Measurements from ENCODE around the gene SPAG8. TPM values are rescaled to one million over a fixed set of nuclear protein-coding genes. Genes with fewer than 3 reads are reported as not detected.

SPAG8 gene
- total RNA-seq, 4 donors from 2014 or later = 0.81 to 2.1 (median 1.4) TPM

DNA sequence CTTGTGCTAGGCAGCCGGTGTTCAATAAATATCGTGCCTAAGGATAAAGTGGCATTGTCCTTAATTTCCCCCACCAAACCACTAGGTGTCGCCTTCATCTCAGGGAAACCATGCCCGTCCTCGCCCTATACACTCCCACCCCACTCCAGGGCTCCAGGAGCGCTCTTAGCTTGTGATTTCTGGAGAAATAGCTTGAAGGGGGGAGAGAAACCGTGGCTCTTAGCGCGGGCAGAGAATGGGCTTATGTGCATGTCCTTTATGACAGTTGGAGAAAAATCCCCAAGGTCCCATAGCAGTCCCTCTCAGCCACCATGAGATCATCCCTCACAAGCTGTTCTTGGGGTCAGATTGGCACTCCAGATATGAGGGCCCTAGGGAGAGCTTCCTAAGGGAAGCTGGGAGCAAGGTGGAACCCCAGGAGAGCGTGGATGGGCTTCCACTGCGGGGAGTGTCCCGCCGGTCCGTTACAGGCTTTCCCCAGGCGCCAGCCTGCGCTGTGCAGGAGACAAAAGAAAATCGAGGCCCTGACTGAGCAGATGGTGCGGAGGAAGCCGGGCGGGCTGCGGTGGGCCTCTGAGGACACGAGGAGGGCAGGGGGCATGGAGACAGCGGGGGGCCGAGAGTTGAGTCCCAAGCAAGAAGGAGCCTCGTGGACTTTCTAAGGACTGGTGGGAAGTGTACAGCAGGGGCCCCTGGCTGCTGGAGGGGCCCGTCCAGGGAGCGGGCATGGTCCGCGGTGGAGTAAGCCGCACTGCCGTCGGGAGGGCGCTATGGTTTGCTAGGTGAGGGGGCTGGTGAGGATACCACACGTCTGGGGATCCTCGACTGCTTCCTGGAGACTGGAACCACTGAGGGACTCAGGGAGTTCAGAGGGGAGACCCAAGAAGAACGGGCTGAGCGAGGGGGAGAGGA lies 21.4 kb downstream of the SPAG8 start:
- Histone ChIP-seq H3K27ac (peak overlapping the region; percentile 81 to 91 (median 89)), H3K4me3 (peak overlapping the region; percentile 58 to 69), H3K9me3 (no peaks in the 10 kb centered on the region), H3K27me3 (no peaks in the 10 kb centered on the region), H3K4me1 (peaks cover 5 to 54% (median 32%) of the 10 kb centered on the region in 3 donors), H3K36me3 (peaks cover 0 to 5% of the 10 kb centered on the region in 2 donors)
- TF ChIP-seq, protein P1, sequence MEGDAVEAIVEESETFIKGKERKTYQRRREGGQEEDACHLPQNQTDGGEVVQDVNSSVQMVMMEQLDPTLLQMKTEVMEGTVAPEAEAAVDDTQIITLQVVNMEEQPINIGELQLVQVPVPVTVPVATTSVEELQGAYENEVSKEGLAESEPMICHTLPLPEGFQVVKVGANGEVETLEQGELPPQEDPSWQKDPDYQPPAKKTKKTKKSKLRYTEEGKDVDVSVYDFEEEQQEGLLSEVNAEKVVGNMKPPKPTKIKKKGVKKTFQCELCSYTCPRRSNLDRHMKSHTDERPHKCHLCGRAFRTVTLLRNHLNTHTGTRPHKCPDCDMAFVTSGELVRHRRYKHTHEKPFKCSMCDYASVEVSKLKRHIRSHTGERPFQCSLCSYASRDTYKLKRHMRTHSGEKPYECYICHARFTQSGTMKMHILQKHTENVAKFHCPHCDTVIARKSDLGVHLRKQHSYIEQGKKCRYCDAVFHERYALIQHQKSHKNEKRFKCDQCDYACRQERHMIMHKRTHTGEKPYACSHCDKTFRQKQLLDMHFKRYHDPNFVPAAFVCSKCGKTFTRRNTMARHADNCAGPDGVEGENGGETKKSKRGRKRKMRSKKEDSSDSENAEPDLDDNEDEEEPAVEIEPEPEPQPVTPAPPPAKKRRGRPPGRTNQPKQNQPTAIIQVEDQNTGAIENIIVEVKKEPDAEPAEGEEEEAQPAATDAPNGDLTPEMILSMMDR (IDR thresholded peaks at IDR 0.05) = peak; percentile 87 to 92 (median 89)
- no peak for TF ChIP-seq EP300 (IDR thresholded peaks at IDR 0.05)
- WGBS, 2 donors (ENCODE audit: low coverage in 1 of 2) = 30 to 51% methylated on average over 7 to 22 of the region's 37 CpGs
- peak; percentile 80 for ATAC-seq

DNA sequence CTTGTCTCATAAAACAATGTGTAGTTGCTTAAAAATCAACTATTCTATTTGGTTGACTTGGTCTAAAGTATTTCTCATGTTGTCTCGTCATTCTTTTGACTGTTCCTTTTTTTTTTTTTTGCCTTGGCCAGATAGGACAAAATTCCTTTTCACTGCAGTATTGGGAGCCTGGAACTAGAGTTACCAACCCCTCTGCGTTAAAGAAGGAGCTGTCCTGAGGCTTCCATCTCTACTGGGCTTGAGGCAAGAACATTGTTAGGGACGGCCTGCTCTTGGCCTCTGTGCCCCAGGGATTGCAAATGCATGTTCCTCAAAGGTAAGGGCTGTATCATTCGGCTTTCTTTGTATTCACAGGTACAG lies 22.1 kb downstream of the SPAG8 start:
- no peak for ATAC-seq
- Histone ChIP-seq H3K9me3 (no peaks in the 10 kb centered on the region), H3K27ac (peak overlapping the region in 2 of 4 donors; percentile 87 to 91), H3K36me3 (peaks cover 0 to 5% of the 10 kb centered on the region in 2 donors), H3K27me3 (no peaks in the 10 kb centered on the region), H3K4me1 (peaks cover 5 to 49% (median 28%) of the 10 kb centered on the region in 3 donors), H3K4me3 (no peak overlapping the region)
- WGBS, 2 donors (ENCODE audit: low coverage in 1 of 2) = 7 to 30% methylated on average over 3 to 4 of the region's 4 CpGs
- TF ChIP-seq POLR2A (IDR thresholded peaks at IDR 0.05) = no peak
- TF ChIP-seq EP300 (IDR thresholded peaks at IDR 0.05) = no peak
- TF ChIP-seq, protein P1 (IDR thresholded peaks at IDR 0.05) = no peak
- no peak for TF ChIP-seq POLR2AphosphoS5 (IDR thresholded peaks at IDR 0.05)

DNA sequence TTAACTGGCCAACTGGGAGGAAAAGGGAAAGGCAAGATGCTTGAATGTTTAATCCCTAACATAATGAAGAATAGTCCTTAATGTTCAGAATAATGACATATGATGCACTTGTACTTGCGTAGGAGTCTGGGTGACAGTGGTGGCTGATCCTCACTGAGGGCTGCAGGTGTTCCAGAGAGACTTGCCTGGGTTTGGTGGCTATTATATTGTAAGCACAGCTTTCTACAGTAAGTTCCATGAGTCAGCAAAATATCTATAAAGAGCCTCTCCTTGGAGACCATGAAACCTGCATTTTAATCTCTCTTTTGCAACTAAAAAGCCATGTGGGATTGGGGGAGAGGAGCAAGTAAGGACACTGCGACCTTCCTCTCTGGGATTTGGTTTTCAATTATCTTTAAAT lies 22.5 kb downstream of the SPAG8 start:
- H3K9me3 ChIP-seq = no peaks in the 10 kb centered on the region
- ATAC-seq = no peak
- peaks cover 0 to 5% of the 10 kb centered on the region in 2 donors for H3K36me3 ChIP-seq
- peaks cover 5 to 44% (median 27%) of the 10 kb centered on the region in 3 donors for H3K4me1 ChIP-seq
- TF ChIP-seq, protein P1 (IDR thresholded peaks at IDR 0.05) = no peak
- no peaks in the 10 kb centered on the region for H3K27me3 ChIP-seq
- 100% methylated on average over 2 of the region's 2 CpGs for WGBS, 2 donors (ENCODE audit: low coverage in 1 of 2)
- H3K4me3 ChIP-seq = no peak overlapping the region
- H3K27ac ChIP-seq = no peak overlapping the region

DNA sequence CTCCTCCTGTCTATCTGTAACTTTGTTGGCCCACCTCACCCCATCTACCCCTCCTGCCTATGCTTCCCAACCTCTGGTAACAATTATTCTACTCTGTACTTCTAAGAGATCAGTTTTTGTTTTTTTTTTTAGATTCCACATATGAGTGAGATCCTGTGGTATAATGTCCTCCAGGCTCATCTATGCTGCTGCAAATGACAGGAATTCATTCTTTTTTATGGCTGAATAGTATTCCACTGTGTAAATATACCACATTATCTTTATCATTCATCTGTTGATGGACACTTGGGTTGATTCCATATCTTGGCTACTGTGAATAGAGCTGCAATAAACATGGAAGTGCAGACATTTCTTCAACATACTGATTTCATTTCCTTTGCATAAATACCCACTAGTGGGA lies 28.6 kb downstream of the SPAG8 start:
- no peak overlapping the region for H3K27ac ChIP-seq
- no peaks in the 10 kb centered on the region for H3K4me1 ChIP-seq
- no peak overlapping the region for H3K4me3 ChIP-seq
- ATAC-seq = no peak
- no peaks in the 10 kb centered on the region for H3K27me3 ChIP-seq
- TF ChIP-seq, protein P1 (IDR thresholded peaks at IDR 0.05) = no peak
- no peak for TF ChIP-seq EP300 (IDR thresholded peaks at IDR 0.05)
- TF ChIP-seq POLR2A (IDR thresholded peaks at IDR 0.05) = no peak
- TF ChIP-seq POLR2AphosphoS5 (IDR thresholded peaks at IDR 0.05) = no peak
- peaks cover 0 to 5% of the 10 kb centered on the region in 2 donors for H3K36me3 ChIP-seq
- no peaks in the 10 kb centered on the region for H3K9me3 ChIP-seq

DNA sequence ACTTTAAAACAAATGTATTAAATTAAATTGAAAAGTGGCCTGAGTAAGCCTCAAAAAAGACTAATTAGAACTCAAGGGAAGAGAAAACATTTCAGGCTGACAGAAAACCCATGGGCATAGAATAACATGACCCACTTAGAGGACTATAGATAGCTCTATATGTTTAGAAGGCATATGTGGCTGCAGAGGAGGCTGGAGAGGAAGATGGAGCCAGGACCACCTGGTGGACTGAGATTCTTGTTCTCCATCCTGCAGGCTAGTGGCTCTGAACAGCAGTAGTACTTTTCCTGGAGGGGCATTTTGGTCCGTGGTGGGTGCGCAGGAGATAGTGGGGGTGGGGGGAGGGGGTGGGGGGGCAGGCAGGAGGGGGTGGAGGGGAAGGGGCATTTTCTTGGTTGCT lies 31.0 kb downstream of the SPAG8 start:
- TF ChIP-seq EP300 (IDR thresholded peaks at IDR 0.05) (no peak), POLR2A (IDR thresholded peaks at IDR 0.05) (no peak), POLR2AphosphoS5 (IDR thresholded peaks at IDR 0.05) (no peak)
- TF ChIP-seq, protein P1 (IDR thresholded peaks at IDR 0.05) = no peak
- no peak overlapping the region for H3K4me3 ChIP-seq
- H3K36me3 ChIP-seq = peaks cover 0 to 4% of the 10 kb centered on the region in 2 donors
- no peak for ATAC-seq
- H3K4me1 ChIP-seq = no peaks in the 10 kb centered on the region
- H3K27me3 ChIP-seq = no peaks in the 10 kb centered on the region
- no peak overlapping the region for H3K27ac ChIP-seq
- 100% methylated on average over 1 of the region's 2 CpGs; no CpG with 5 or more reads in 1 of the 2 donors for WGBS, 2 donors (ENCODE audit: low coverage in 1 of 2)
- H3K9me3 ChIP-seq = no peaks in the 10 kb centered on the region
